Measurements from ENCODE around the gene CCDC201. TPM values are rescaled to one million over a fixed set of nuclear protein-coding genes. Genes with fewer than 3 reads are reported as not detected.

CCDC201 gene, protein sequence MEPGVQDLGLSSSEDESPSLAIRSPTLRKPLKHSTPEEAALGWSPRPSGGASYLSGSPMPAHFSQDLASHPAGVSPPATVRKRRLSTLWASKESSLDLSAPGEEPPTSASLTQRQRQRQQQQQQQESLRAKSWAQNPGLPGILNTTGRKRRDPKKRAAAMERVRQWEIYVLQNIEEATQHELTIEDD
- not detected in 2 replicates for total RNA-seq

GRCh38 chr7:45873035-45873354 lies at the start of gene CCDC201:
CCDC201 (minus strand) TSS chr7:45873082; CDS start chr7:45873007, 75 bp downstream.

DNA sequence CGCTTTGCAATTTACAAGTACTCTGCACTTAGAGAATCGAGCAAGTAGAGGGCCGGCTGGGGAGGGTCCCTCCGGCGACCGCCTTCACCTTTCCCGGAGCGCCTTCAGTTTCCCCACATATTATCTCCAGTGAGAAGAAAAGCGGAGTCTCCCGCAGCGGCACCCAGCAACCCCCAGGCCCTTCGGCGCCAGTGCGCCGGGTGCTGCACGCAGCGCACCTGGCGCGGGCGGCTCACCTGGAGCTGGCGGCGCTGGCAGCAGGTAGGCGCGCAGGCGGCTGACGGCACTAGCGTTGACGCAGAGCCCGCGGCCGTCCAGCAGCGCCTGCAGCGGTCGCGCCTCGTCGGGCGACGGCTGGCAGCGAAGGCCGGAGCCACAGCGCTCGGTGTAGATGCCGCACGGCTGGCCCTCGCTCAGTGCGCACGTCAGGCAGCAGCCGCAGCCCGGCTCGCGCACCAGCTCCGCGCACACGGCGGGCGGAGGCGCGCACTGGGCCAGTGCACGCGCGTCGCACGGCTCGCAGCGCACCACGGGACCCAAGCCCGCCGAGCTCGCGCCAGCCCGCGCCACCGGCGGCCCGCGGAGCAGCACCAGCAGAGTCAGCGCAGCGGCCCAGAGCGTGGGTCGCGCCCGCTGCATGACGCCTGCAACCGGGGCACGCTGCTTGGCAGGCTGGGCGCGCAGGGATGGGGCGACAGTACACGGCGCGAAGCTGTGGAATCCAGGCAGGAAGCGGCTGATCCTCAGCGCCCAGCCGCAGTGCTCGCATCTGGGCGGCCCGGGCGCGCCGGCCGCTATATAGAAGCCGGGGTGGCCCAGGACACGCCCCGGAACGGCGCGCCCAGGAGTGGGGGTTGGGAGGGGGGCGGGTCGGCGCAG lies 47.9 kb upstream of the CCDC201 start, which contains the start of gene IGFBP3:
Gene IGFBP3, minus strand, starts transcription at position 771 of the 879 bp plus-strand sequence. Its CDS starts 132 bp downstream, at position 639.

GRCh38 chr7:45888185-45888992 lies 15.5 kb upstream of the CCDC201 start, which contains the start of gene IGFBP1:
IGFBP1 (plus strand) TSS chr7:45888488; CDS start chr7:45888653, 165 bp downstream.

Other genes starting within 250 kb of the CCDC201 start
- 1.4 and 3.2 TPM in 2 replicates for gene IGFBP1, start 15.4 kb upstream of the CCDC201 start, total RNA-seq
- gene IGFBP3, start 48.2 kb upstream of the CCDC201 start, total RNA-seq = 54.2 and 71.4 TPM in 2 replicates